NCI-H2196 treated with DMSO at 0.1 percent for 48 hours (cell line): ENCODE results near the gene MEGF11.

Experiments
- DNase-seq: peaks from one replicate; lab custom pipeline; 2025; ENCODE audit not compliant: unreplicated experiment; lab: John Stamatoyannopoulos, UW

MEGF11 gene

GRCh38 chr15:66240240-66240794 lies 13.2 kb downstream of the MEGF11 start:
- DNase-seq, result no peak

- DNase-seq, result no peak
Measured at GRCh38 chr15:66239514-66239913, 14.0 kb downstream of the MEGF11 start.

- DNase-seq, result no peak
Measured at GRCh38 chr15:66238318-66238717, 15.2 kb downstream of the MEGF11 start.

GRCh38 chr15:66237513-66238235 lies 15.9 kb downstream of the MEGF11 start:
- DNase-seq, result no peak

- no peak for DNase-seq
Measured at GRCh38 chr15:66236806-66237375, 16.7 kb downstream of the MEGF11 start.

GRCh38 chr15:66235866-66236265 lies 17.7 kb downstream of the MEGF11 start:
- DNase-seq, result no peak

GRCh38 chr15:66234798-66235197 lies 18.8 kb downstream of the MEGF11 start:
- DNase-seq, result no peak

- DNase-seq, result no peak
Measured at GRCh38 chr15:66233487-66234415, 19.8 kb downstream of the MEGF11 start.

GRCh38 chr15:66232267-66232625 lies 21.3 kb downstream of the MEGF11 start:
- no peak for DNase-seq

GRCh38 chr15:66231394-66232266 lies 21.9 kb downstream of the MEGF11 start:
- DNase-seq, result no peak

GRCh38 chr15:66229790-66230465 lies 23.6 kb downstream of the MEGF11 start:
- DNase-seq, result no peak

GRCh38 chr15:66228807-66229735 lies 24.5 kb downstream of the MEGF11 start:
- no peak for DNase-seq

GRCh38 chr15:66226736-66227135 lies 26.8 kb downstream of the MEGF11 start:
- no peak for DNase-seq

GRCh38 chr15:66225656-66226274 lies 27.8 kb downstream of the MEGF11 start:
- no peak for DNase-seq

- DNase-seq, result peak; percentile 35
Measured at GRCh38 chr15:66224946-66225345, 28.6 kb downstream of the MEGF11 start.

GRCh38 chr15:66222273-66223198 lies 31.0 kb downstream of the MEGF11 start:
- DNase-seq, result no peak

GRCh38 chr15:66221126-66221525 lies 32.4 kb downstream of the MEGF11 start:
- DNase-seq, result no peak
